Measurements from ENCODE around the gene VAV2.

- TF ChIP-seq GABPA (IDR thresholded peaks at IDR 0.05 in 1 of 2, conservative IDR thresholded peaks at IDR 0.05 in 1 of 2): no peak
- TF ChIP-seq CTCF (IDR thresholded peaks at IDR 0.05; ENCODE audit: low read depth, low read length, missing input control): no peak
- TF ChIP-seq TAF1 (conservative IDR thresholded peaks at IDR 0.05): no peak
- TF ChIP-seq NR2F2 (IDR thresholded peaks at IDR 0.05): no peak
- no peak for TF ChIP-seq YY1 (IDR thresholded peaks at IDR 0.05)
- no peak for TF ChIP-seq FOXA1 (IDR thresholded peaks at IDR 0.05)
- no peak for TF ChIP-seq MAX (IDR thresholded peaks at IDR 0.05)
- no peak for TF ChIP-seq ATF3 (IDR thresholded peaks at IDR 0.05)
- no peak for TF ChIP-seq REST (IDR thresholded peaks at IDR 0.05)
- no peak for TF ChIP-seq ZBTB33 (IDR thresholded peaks at IDR 0.05)
- TF ChIP-seq RAD21 (IDR thresholded peaks at IDR 0.05): no peak
- no peak for TF ChIP-seq EGR1 (IDR thresholded peaks at IDR 0.05; ENCODE audit: low read depth in 2 of 2)
- TF ChIP-seq JUND (IDR thresholded peaks at IDR 0.05): no peak
- TF ChIP-seq SP1 (IDR thresholded peaks at IDR 0.05): no peak
Measured at GRCh38 chr9:133873461-133873891, 118.6 kb downstream of the VAV2 start.
